NCI-H524 treated with DMSO at 0.1 percent for 48 hours (cell line): ENCODE measurements around the gene OTOP3.

Source experiments
- DNase-seq: peaks from one replicate; lab custom pipeline; 2025; lab: John Stamatoyannopoulos, UW

OTOP3 gene

GRCh38 chr17:74987418-74987908, 51.8 kb downstream of the OTOP3 start, which contains the start of gene CDR2L:
CDR2L (plus strand) TSS chr17:74987632; CDS start chr17:74988044, 412 bp downstream.
- peak; percentile 89 for DNase-seq

- no peak for DNase-seq
Measured at GRCh38 chr17:74987909-74988711, 52.4 kb downstream of the OTOP3 start.

- DNase-seq, result no peak
Measured at GRCh38 chr17:74990581-74991105, 54.9 kb downstream of the OTOP3 start.

GRCh38 chr17:74992223-74992622, 56.5 kb downstream of the OTOP3 start:
- no peak for DNase-seq

GRCh38 chr17:74994440-74994839, 58.7 kb downstream of the OTOP3 start:
- no peak for DNase-seq

GRCh38 chr17:74995847-74996246, 60.1 kb downstream of the OTOP3 start:
- DNase-seq, result no peak

GRCh38 chr17:74998783-74999182, 63.1 kb downstream of the OTOP3 start:
- no peak for DNase-seq

GRCh38 chr17:74999523-74999922, 63.8 kb downstream of the OTOP3 start:
- no peak for DNase-seq
